Measurements from ENCODE around the gene NFATC4.
"Not testable (repeated sequence)": the region's sequence is repeated elsewhere in the genome, so short reads cannot be mapped to it uniquely, and the experiment has no call there.

Gene NFATC4

DNA sequence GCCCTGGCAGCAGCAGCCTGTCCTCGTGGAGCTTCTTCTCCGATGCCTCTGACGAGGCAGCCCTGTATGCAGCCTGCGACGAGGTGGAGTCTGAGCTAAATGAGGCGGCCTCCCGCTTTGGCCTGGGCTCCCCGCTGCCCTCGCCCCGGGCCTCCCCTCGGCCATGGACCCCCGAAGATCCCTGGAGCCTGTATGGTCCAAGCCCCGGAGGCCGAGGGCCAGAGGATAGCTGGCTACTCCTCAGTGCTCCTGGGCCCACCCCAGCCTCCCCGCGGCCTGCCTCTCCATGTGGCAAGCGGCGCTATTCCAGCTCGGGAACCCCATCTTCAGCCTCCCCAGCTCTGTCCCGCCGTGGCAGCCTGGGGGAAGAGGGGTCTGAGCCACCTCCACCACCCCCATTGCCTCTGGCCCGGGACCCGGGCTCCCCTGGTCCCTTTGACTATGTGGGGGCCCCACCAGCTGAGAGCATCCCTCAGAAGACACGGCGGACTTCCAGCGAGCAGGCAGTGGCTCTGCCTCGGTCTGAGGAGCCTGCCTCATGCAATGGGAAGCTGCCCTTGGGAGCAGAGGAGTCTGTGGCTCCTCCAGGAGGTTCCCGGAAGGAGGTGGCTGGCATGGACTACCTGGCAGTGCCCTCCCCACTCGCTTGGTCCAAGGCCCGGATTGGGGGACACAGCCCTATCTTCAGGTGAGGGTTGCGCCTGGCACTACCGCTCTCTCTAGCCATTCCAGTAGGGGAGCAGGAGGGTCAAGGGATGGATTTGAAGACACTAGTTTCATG lies 2.1 kb downstream of the NFATC4 start:
- Histone ChIP-seq H3K27ac (ENCODE audit: low read length) (no peak overlapping the region), H3K27me3 (ENCODE audit: insufficient read depth, low read length) (peaks cover 11% of the 10 kb centered on the region; the same call in 1 of the 2 replicates)

DNA sequence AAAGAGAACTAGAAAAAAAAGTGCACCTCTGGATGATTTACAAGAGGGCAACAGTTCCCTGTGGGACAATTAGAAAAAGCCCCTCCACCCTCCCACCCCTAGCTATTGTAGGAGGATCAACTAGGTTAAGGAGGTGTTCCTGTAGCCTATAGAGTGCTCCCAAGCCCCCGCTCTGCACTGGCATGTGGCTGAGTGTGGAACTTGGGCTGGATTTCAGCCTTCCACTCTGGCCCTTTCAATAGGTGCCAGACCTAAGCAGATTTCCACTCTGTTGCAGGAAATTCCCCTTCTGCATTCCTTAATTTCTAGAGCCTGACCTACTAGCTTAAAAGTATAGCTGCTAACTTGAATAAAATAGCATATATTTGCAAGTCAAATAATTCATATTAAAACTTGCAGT lies 2.8 kb downstream of the NFATC4 start:
- no peak overlapping the region for H3K9ac ChIP-seq (ENCODE audit: low read depth, low read length)
- no peak overlapping the region for H3K27ac ChIP-seq (ENCODE audit: low read length)
- peaks cover 25% of the 10 kb centered on the region for H3K36me3 ChIP-seq (ENCODE audit: insufficient read depth, low read depth, low read length)
- H3K4me1 ChIP-seq (ENCODE audit: insufficient read depth, low read length): peaks cover 9% of the 10 kb centered on the region; the same call in 1 of the 2 replicates
- no peak overlapping the region for H3K4me3 ChIP-seq (ENCODE audit: low read length)
- no peaks in the 10 kb centered on the region for H3K9me3 ChIP-seq (ENCODE audit: insufficient read depth, low read depth, low read length)
- peaks cover 5% of the 10 kb centered on the region; the same call in 1 of the 2 replicates for H3K27me3 ChIP-seq (ENCODE audit: insufficient read depth, low read length)

More for the DNA sequence above, 2.1 kb downstream of the NFATC4 start:
- no peaks in the 10 kb centered on the region for H3K9me3 ChIP-seq (ENCODE audit: insufficient read depth, low read depth, low read length)
- no peak overlapping the region for H3K9ac ChIP-seq (ENCODE audit: low read depth, low read length)
- H3K4me1 ChIP-seq (ENCODE audit: insufficient read depth, low read length): peaks cover 11% of the 10 kb centered on the region; the same call in 1 of the 2 replicates
- H3K4me3 ChIP-seq (ENCODE audit: low read length): no peak overlapping the region
- peaks cover 25% of the 10 kb centered on the region for H3K36me3 ChIP-seq (ENCODE audit: insufficient read depth, low read depth, low read length)

DNA sequence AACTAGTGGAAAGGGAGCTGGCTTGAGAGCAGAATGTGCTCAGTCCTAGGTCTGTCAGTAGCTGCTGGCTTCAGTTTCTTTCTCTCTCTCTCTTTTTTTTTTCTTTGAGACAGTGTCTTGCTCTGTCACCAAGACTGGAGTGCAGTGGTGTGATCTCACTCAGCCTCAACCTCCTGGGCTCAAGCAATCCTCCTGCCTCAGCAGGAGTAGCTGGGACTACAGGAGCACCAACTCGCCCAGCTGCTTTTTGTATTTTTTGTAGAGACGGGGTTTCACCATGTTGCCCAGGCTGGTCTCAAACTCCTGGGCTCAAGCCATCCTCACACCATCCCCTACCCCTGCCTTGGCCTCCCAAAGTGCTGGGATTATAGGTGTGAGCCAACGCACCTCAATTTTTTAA lies 3.6 kb downstream of the NFATC4 start:
- Histone ChIP-seq H3K36me3 (ENCODE audit: insufficient read depth, low read depth, low read length) (peaks cover 25% of the 10 kb centered on the region), H3K4me1 (ENCODE audit: insufficient read depth, low read length) (peaks cover 12% of the 10 kb centered on the region; the same call in 1 of the 2 replicates)
- H3K9ac ChIP-seq (ENCODE audit: low read depth, low read length); H3K27me3 ChIP-seq (ENCODE audit: insufficient read depth, low read length); H3K9me3 ChIP-seq (ENCODE audit: insufficient read depth, low read depth, low read length); H3K27ac ChIP-seq (ENCODE audit: low read length); H3K4me3 ChIP-seq (ENCODE audit: low read length): not testable (repeated sequence)

DNA sequence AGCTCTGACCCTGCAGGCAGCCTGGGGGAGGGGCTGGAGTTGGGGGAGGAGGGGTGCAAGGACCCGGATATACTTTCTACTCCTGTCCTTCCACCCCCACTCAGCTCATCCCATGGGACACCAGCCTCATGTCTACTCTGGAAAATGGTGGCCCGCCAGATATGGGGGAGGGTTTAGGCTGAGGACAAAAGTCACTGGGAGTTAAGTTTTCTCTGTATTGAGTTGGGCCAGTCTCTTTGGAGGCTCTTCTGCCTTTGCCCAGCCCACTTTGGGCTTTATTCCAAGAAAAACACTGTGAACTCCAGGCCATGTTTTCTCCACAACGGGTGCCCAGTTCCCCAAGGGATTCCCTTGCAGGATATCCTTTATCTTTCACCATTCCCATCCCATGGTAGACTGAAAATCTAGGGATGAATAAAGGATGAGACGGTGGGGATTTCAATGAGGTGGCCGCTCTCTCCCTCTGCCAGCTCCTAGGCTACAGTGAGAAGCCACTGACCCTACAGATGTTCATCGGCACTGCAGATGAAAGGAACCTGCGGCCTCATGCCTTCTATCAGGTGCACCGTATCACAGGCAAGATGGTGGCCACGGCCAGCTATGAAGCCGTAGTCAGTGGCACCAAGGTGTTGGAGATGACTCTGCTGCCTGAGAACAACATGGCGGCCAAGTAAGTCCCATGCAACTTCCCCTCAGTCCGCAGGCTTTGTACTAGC lies 4.9 kb downstream of the NFATC4 start:
- H3K27ac ChIP-seq (ENCODE audit: low read length): no peak overlapping the region
- no peaks in the 10 kb centered on the region for H3K27me3 ChIP-seq (ENCODE audit: insufficient read depth, low read length)
- no peak overlapping the region for H3K4me3 ChIP-seq (ENCODE audit: low read length)
- H3K4me1 ChIP-seq (ENCODE audit: insufficient read depth, low read length): peaks cover 17% of the 10 kb centered on the region
- H3K36me3 ChIP-seq (ENCODE audit: insufficient read depth, low read depth, low read length): peaks cover 25% of the 10 kb centered on the region
- no peak overlapping the region for H3K9ac ChIP-seq (ENCODE audit: low read depth, low read length)
- H3K9me3 ChIP-seq (ENCODE audit: insufficient read depth, low read depth, low read length): no peaks in the 10 kb centered on the region

DNA sequence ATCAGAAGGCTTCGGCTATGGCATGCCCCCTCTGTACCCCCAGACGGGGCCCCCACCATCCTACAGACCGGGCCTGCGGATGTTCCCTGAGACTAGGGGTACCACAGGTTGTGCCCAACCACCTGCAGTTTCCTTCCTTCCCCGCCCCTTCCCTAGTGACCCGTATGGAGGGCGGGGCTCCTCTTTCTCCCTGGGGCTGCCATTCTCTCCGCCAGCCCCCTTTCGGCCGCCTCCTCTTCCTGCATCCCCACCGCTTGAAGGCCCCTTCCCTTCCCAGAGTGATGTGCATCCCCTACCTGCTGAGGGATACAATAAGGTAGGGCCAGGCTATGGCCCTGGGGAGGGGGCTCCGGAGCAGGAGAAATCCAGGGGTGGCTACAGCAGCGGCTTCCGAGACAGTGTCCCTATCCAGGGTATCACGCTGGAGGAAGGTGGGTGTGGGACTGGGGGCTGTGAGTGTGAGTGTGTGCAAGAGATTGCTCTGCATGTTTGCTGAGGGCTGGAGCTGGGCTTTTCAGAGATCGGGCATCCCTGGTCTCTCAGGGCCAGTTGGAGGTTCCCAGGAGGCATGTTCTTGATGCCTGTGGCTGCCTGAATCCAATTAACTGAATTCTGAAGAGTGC lies 8.6 kb downstream of the NFATC4 start:
- no peaks in the 10 kb centered on the region for H3K27me3 ChIP-seq (ENCODE audit: insufficient read depth, low read length)
- peaks cover 19% of the 10 kb centered on the region for H3K4me1 ChIP-seq (ENCODE audit: insufficient read depth, low read length)
- peaks cover 25% of the 10 kb centered on the region for H3K36me3 ChIP-seq (ENCODE audit: insufficient read depth, low read depth, low read length)
- peak overlapping the region; percentile 58 for H3K4me3 ChIP-seq (ENCODE audit: low read length)
- peak overlapping the region; percentile 75; the same call in 1 of the 2 replicates for H3K9ac ChIP-seq (ENCODE audit: low read depth, low read length)
- no peaks in the 10 kb centered on the region for H3K9me3 ChIP-seq (ENCODE audit: insufficient read depth, low read depth, low read length)
- peak overlapping the region; percentile 53 for H3K27ac ChIP-seq (ENCODE audit: low read length)

DNA sequence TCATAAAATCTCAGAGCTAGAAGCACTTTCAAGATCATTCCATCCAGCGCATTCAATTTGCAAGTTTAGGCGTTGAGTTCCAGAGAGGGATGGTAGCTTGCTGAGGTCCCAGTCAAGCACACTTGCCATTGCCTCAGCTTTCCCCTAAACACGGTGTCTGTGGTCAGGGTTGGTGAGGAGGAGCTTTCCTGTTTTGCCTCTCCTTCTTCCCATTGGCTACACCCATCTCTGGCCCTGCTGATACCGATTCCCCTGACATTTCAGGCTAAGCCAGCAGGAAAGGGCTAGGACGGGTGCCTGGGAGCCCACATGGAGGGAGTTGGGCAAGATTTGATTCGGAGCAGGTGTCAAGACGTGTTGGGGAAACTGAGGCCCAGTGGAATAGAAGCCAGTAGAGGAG lies 9.1 kb downstream of the NFATC4 start:
- Histone ChIP-seq H3K9ac (ENCODE audit: low read depth, low read length) (peak overlapping the region; percentile 54; the same call in 1 of the 2 replicates), H3K27ac (ENCODE audit: low read length) (peak overlapping the region; percentile 53), H3K27me3 (ENCODE audit: insufficient read depth, low read length) (no peaks in the 10 kb centered on the region), H3K4me1 (ENCODE audit: insufficient read depth, low read length) (peaks cover 19% of the 10 kb centered on the region), H3K36me3 (ENCODE audit: insufficient read depth, low read depth, low read length) (peaks cover 25% of the 10 kb centered on the region), H3K9me3 (ENCODE audit: insufficient read depth, low read depth, low read length) (no peaks in the 10 kb centered on the region), H3K4me3 (ENCODE audit: low read length) (peak overlapping the region; percentile 58; the same call in 1 of the 2 replicates)

GRCh38 chr14:24377657-24378056 lies 9.7 kb downstream of the NFATC4 start:
- Histone ChIP-seq H3K4me1 (ENCODE audit: insufficient read depth, low read length) (peaks cover 19% of the 10 kb centered on the region), H3K36me3 (ENCODE audit: insufficient read depth, low read depth, low read length) (peaks cover 22% of the 10 kb centered on the region), H3K27ac (ENCODE audit: low read length) (no peak overlapping the region), H3K27me3 (ENCODE audit: insufficient read depth, low read length) (no peaks in the 10 kb centered on the region), H3K9me3 (ENCODE audit: insufficient read depth, low read depth, low read length) (no peaks in the 10 kb centered on the region), H3K9ac (ENCODE audit: low read depth, low read length) (no peak overlapping the region), H3K4me3 (ENCODE audit: low read length) (no peak overlapping the region)

DNA sequence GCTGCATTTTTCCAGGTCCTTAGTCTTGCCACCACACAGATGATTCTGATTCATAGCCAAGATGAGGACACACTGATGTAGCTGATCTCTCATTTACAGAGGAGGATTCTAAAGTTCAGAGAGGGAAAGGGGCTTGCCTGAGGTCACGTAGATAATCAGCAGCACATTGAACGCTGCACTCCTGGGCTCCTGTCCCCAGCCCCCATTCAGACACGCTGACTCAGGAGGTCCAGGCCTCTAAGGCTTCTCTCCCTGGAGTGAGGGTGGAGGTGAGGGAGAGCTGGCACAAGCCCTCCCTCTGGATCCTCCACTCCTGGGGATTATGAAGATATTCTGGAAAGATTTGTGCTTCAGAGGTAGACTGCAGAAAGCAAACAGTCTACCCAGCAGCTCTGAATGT lies 10.3 kb downstream of the NFATC4 start:
- Histone ChIP-seq H3K9me3 (ENCODE audit: insufficient read depth, low read depth, low read length) (no peaks in the 10 kb centered on the region), H3K27ac (ENCODE audit: low read length) (no peak overlapping the region), H3K27me3 (ENCODE audit: insufficient read depth, low read length) (no peaks in the 10 kb centered on the region), H3K36me3 (ENCODE audit: insufficient read depth, low read depth, low read length) (peaks cover 15% of the 10 kb centered on the region; the same call in 1 of the 2 replicates), H3K4me1 (ENCODE audit: insufficient read depth, low read length) (peaks cover 19% of the 10 kb centered on the region), H3K4me3 (ENCODE audit: low read length) (no peak overlapping the region), H3K9ac (ENCODE audit: low read depth, low read length) (no peak overlapping the region)

DNA sequence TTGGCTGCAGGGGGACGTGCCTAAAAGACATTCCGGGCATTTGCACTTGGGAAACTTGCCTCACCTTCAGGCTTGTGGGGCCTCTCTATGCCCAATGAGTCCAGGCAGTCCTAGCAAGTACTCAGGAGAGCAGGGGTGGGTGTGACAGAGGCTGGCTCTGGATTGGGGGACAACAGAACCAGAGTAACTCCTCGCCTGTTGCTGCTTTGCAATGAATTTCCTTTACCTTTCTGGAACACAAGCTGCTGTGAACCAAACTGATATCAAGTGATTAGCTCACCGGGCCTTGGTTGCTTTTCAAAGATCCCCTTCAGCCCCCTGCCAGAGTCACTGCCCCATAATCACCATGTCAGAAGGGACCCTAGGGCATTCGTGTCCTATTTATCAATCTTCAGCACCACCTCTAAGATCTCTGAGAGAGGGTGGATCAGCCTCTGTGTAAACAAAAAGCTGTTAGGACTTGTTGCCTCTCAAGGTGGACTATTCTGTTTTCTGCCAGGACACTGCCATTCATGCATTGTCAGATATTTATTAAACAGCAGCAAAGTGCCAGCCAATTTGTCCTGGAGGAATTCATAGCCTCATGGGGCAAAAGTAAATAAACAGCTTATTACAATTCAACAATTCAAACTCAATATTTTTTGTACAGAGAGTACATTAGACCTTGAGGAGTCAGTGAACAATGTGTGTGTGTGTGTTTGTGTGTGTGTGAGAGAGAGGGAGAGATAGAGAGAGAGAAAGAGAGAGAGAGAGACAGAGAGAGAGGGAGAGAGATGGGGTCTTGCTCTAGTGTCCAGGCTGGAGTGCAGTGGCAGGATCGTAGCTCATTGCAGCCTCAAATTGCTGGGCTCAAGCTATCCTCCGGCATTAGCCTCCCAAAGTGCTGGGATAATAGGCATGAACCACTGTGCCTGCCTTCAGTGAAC lies 11.3 kb downstream of the NFATC4 start:
- H3K4me1 ChIP-seq (ENCODE audit: insufficient read depth, low read length): peaks cover 19% of the 10 kb centered on the region
- H3K9me3 ChIP-seq (ENCODE audit: insufficient read depth, low read depth, low read length): no peaks in the 10 kb centered on the region
- H3K27me3 ChIP-seq (ENCODE audit: insufficient read depth, low read length): no peaks in the 10 kb centered on the region
- H3K9ac ChIP-seq (ENCODE audit: low read depth, low read length): no peak overlapping the region
- H3K4me3 ChIP-seq (ENCODE audit: low read length): no peak overlapping the region
- no peak overlapping the region for H3K27ac ChIP-seq (ENCODE audit: low read length)
- H3K36me3 ChIP-seq (ENCODE audit: insufficient read depth, low read depth, low read length): peaks cover 6% of the 10 kb centered on the region; the same call in 1 of the 2 replicates

DNA sequence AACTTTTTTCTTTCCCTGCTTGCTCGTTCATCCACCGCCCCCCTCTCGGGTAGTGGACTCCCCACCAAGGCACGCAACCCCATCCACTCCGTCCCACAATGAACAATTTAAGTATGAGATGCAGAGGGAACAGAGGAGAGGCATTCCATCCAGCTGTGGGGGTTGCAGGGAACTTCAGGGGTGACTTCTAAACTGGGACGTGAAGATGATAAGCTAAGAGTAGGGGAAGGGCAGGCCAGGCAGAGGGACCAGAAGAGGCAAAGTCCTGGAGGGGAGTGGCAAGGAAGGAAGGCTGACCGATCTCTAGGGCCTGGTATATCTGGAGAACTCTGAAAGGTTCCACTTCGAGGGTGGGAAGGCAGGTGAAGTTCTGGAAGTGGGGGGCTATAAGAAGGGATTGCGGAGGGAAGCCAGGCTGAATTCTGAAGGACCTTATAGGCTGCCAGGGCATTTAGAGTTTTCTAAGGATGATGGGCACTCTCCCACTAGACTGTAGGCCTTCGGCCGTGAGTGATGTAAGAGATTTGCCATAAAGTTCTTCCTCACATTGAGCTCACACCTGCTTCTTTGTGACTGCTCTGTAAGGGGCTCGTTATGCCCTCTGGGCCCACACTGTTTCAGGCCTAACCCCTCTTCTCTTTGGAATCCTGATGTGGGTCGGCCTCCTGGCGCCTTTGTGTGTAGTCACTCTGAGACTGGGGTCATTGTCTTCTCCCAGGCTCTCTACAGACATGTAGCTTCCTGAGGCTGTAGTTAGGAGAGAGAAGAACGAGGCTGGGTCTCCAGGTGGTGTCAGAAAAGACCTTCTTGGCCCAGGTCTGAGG lies 12.1 kb downstream of the NFATC4 start:
- Histone ChIP-seq H3K36me3 (ENCODE audit: insufficient read depth, low read depth, low read length) (no peaks in the 10 kb centered on the region), H3K4me1 (ENCODE audit: insufficient read depth, low read length) (peaks cover 19% of the 10 kb centered on the region), H3K9me3 (ENCODE audit: insufficient read depth, low read depth, low read length) (no peaks in the 10 kb centered on the region), H3K9ac (ENCODE audit: low read depth, low read length) (no peak overlapping the region), H3K27ac (ENCODE audit: low read length) (no peak overlapping the region), H3K27me3 (ENCODE audit: insufficient read depth, low read length) (no peaks in the 10 kb centered on the region), H3K4me3 (ENCODE audit: low read length) (no peak overlapping the region)

All from iPS-20b (cell line).